ENCODE measurements around the gene CDC14B. TPM values are rescaled to one million over a fixed set of nuclear protein-coding genes. Genes with fewer than 3 reads are reported as not detected.
A peak's percentile ranks its signal among the peaks of the same experiment; 100 is the strongest.
"Not testable (repeated sequence)": the region's sequence is repeated elsewhere in the genome, so short reads cannot be mapped to it uniquely, and the experiment has no call there.

The CDC14B gene
- total RNA-seq: 10 to 100 TPM in 1 of 4 donors, 1 to 10 TPM in 3; 2.1 to 10.7 (median 6.1) TPM
- polyA plus RNA-seq: 1 to 10 TPM in 2 of 3 donors, under 1 TPM in 1; 0.87 to 2.6 (median 2.5) TPM
- long read RNA-seq, donor 1, full-length matches to known transcripts: 6 of 16 reads
- long read RNA-seq, donor 1, partial matches to known transcripts: 1 of 16 reads
- long read RNA-seq, donor 1, other reads (novel, unspliced or antisense): 9 of 16 reads
- long read RNA-seq, donor 2, partial matches to known transcripts: 0 of 5 reads
- long read RNA-seq, donor 2, other reads (novel, unspliced or antisense): 5 of 5 reads

DNA sequence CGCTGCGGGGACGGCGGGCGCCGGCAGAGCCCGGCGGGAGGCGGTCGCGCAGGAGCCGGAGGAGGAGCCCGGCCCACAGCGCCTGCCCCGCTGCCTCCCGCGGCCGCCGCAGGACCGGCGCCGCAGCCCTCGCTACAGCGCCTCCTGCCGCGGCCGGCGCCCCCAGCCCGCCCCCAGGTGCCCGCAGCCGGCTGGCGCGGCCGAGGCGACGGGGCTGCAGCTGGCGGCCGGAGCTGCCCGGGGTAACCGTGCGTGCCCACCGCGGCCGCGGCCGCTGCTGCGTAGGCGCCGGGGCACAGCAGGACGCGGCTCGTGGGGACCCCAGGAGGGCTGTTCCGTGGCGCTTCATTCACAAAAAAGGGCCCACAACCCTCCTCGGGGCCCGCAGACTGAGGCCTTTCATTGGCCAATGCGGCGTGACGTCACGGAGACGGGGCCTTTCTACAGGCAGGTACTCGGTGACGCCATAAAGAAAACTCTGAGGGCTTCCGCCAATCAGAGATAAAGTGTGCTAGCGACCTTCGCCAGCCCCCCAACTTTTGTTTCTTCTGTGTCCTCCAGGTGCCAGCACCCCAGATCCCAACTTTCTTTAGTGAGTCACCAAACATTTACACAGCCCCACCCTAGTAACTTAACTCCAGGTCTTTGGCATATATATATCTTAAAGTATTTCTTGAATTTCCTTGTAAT is at the start of gene CDC14B:
TSS of gene CDC14B (minus strand) at position 353 of the 690 bp plus-strand sequence. CDS start 465 bp downstream, outside the sequence.
- Histone ChIP-seq H3K4me3 (peak within 1 kb of the TSS; percentile 83), H3K27me3 (ENCODE audit: insufficient read depth in 3 of 3, low read length in 2 of 3) (no peaks in the 10 kb centered on the region), H3K4me1 (no peaks in the 10 kb centered on the region), H3K27ac (peak within 1 kb of the TSS; percentile 94), H3K36me3 (ENCODE audit: insufficient read depth in 1 of 2, low read depth in 1 of 2) (no peaks in the 10 kb centered on the region), H3K9me3 (no peaks in the 10 kb centered on the region)
- DNase-seq: peak; percentile 79 to 84
- TF ChIP-seq CTCF (IDR thresholded peaks at IDR 0.05): peak; percentile 9
- intact Hi-C loops (cut with DNase I): loop anchor here (2.0 to 5.0 kb wide), 2 partner anchors 27 to 33 kb away; no protein-coding TSS in a partner anchor
- peak; percentile 35 to 57 (median 44) for ATAC-seq
- WGBS, 3 donors: 2 to 3% (median 2%) methylated on average over 23 to 66 of the region's 66 CpGs

DNA sequence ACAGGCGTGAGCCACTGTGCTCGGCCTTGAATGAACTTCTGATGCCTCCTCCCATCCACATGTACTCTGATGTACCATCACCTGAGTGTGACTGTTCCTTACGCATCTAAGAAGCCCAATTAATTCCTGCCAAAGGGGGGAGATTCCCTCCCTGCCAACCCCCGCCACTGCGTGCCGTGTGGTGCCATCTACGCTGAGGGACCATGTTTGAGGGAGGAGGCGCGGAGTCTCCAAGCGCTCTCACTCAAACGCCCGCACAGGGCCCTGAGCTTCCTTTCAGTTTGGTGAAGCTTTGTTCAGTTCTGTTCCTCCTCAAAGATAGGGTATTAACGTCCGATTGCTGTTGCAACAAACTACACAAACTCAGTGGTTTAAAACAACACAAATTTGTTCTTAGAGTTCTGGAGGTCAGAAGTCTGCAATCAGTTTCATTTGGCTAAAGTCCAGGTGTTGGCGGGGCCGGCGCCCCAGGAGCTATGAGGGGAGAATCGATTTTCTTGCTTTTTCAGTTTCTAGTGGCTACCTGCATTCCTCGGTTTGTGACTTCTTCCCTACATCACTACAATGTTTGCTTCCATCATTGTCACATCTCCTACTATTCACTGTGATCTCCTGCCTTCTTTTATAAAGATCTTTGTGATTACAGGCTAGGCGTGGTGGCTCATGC is 49.4 kb upstream of the CDC14B start:
- Histone ChIP-seq H3K27ac (no peak overlapping the region), H3K36me3 (ENCODE audit: insufficient read depth in 1 of 2, low read depth in 1 of 2) (no peaks in the 10 kb centered on the region), H3K4me3 (no peak overlapping the region), H3K27me3 (ENCODE audit: insufficient read depth in 3 of 3, low read length in 2 of 3) (no peaks in the 10 kb centered on the region), H3K4me1 (no peaks in the 10 kb centered on the region), H3K9me3 (no peaks in the 10 kb centered on the region)
- intact Hi-C loops (cut with DNase I): loop anchor here (2.0 to 5.0 kb wide), 3 partner anchors 102 to 342 kb away; no protein-coding TSS in a partner anchor
- no peak for DNase-seq
- ATAC-seq: no peak
- no peak for TF ChIP-seq CTCF (IDR thresholded peaks at IDR 0.05)
- WGBS, 3 donors: 87 to 93% (median 88%) methylated on average over 20 of the region's 20 CpGs

DNA sequence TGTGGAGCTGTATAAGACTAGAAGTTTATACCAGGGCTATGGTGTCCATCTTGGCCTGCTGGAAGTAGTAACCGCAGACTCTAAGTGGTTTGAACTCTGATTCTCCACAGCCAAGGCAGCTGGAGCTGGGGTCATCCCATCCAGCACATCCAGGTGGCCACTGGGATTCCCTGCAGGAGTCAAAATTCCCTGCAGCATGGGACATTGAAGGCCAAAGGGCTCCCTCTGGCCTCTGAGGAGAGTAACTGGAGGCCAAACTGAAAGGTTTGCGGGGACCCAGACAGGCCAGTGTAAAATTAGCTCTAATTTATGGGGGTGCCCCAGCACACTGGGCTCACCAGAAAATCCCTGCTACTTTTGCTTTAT is 47.7 kb upstream of the CDC14B start:
- ATAC-seq: no peak
- H3K27ac ChIP-seq: no peak overlapping the region
- no peak overlapping the region for H3K4me3 ChIP-seq
- no peaks in the 10 kb centered on the region for H3K27me3 ChIP-seq (ENCODE audit: insufficient read depth in 3 of 3, low read length in 2 of 3)
- H3K36me3 ChIP-seq (ENCODE audit: insufficient read depth in 1 of 2, low read depth in 1 of 2): no peaks in the 10 kb centered on the region
- no peaks in the 10 kb centered on the region for H3K4me1 ChIP-seq
- intact Hi-C loops (cut with DNase I): loop anchor here (2.0 to 5.0 kb wide), 3 partner anchors 100 to 340 kb away; no protein-coding TSS in a partner anchor
- 78 to 87% (median 78%) methylated on average over 2 of the region's 2 CpGs for WGBS, 3 donors
- TF ChIP-seq CTCF (IDR thresholded peaks at IDR 0.05): no peak
- no peaks in the 10 kb centered on the region for H3K9me3 ChIP-seq
- DNase-seq: no peak

DNA sequence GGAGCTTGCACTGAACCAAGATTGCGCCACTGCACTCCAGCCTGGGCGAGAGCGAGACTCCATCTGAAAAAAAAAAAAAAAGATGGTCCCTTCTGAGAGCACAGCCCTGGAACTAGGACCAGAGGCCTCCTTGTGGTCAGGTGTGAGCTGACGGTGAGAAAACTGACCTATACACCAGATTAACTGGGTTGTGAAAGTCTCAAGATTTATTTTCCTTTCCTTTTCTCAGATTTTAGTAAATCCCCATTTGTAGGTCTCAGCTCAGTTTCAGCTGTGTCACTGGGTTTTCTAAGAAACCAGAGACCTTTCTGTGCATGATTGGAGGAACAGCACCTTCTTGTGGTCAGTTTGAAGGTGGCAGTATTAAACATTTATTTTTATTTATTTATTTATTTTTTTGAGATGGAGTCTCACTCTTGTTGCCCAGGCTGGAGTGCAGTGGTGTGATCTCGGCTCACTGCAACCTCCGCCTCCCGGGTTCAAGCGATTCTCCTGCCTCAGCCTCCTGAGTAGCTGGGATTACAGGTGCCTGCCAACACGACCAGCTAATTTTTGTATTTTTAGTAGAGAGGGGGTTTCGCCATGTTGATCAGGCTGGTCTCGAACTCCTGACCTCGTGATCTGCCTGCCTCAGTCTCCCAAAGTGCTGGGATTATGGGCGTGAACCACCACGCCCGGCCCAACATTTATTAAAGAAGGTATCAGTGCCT is 47.2 kb upstream of the CDC14B start:
- ATAC-seq: peak; percentile 75 to 96 (median 84)
- TF ChIP-seq CTCF (IDR thresholded peaks at IDR 0.05): peak; percentile 80
- 69 to 74% (median 69%) methylated on average over 15 of the region's 15 CpGs for WGBS, 3 donors
- not testable (repeated sequence) for H3K9me3 ChIP-seq; H3K4me3 ChIP-seq; H3K27ac ChIP-seq; DNase-seq; H3K36me3 ChIP-seq (ENCODE audit: insufficient read depth in 1 of 2, low read depth in 1 of 2); H3K4me1 ChIP-seq; H3K27me3 ChIP-seq (ENCODE audit: insufficient read depth in 3 of 3, low read length in 2 of 3)
- intact Hi-C loops (cut with DNase I): loop anchor here (2.0 to 5.0 kb wide), 3 partner anchors 100 to 340 kb away; no protein-coding TSS in a partner anchor
